Tibial artery (tissue), 4 donors: Measurements from ENCODE around the gene EML3.
A peak's percentile ranks its signal among the peaks of the same experiment; 100 is the strongest.

Source experiments
- DNase-seq, 2 donors: peaks; one replicate each; pipeline ENCODE4 v3.0.0-alpha.2; 2019
- H3K27ac ChIP-seq, 2 donors: fragments of 200-600 bp; sonication (generic) in 1 of 2; 1 replicate in 1 of 2; 2 replicates in 1 of 2; pipeline ENCODE4 v1.5.1; 2018 to 2019; ENCODE audit warnings: mild to moderate bottlenecking in 1 of 2
- H3K27me3 ChIP-seq, 2 donors: fragments of 200-600 bp; sonication (generic) in 1 of 2; one replicate each; pipeline versions ENCODE4 v1.5.1 to v1.6.0; 2016 to 2019
- H3K36me3 ChIP-seq, 3 donors: fragments of 200-600 bp; sonication (generic) in 2 of 3; one replicate each; pipeline ENCODE4 v1.5.1; 2016 to 2019; ENCODE audit warnings: mild to moderate bottlenecking in 2 of 3
- H3K4me1 ChIP-seq, 4 donors: fragments of 200-600 bp; sonication (generic) in 2 of 4; 1 replicate in 3 of 4; 2 replicates in 1 of 4; pipeline ENCODE4 v1.5.1; 2016 to 2019
- H3K4me3 ChIP-seq, 2 donors: fragments of 200-600 bp; sonication (generic) in 1 of 2; 1 replicate in 1 of 2; 2 replicates in 1 of 2; pipeline ENCODE4 v1.5.1; 2018 to 2019; ENCODE audit warnings: mild to moderate bottlenecking in 2 of 2
- H3K9me3 ChIP-seq, 3 donors: fragments of 200-600 bp; sonication (generic) in 1 of 3; one replicate each; pipeline ENCODE4 v1.5.1; 2016 to 2019
- CTCF ChIP-seq, 2 experiments: fragments of 200-600 bp in 1 of 2; fragments of 450-650 bp in 1 of 2; IDR thresholded peaks; one replicate each; pipeline ENCODE4 v1.5.1; 2017 to 2019; ENCODE audit warnings: antibody characterized with exemption in 2 of 2, mild to moderate bottlenecking in 1 of 2, moderate library complexity in 1 of 2
- intact Hi-C: fragments of 100-400 bp; cut with DNase I; formaldehyde crosslinking; loops from one replicate; pipeline ENCODE4 v1.15.0; 2023; ENCODE audit warnings: low total_unique reads

Gene EML3

GRCh38 chr11:62556108-62556874 lies 56.3 kb downstream of the EML3 start:
- TF ChIP-seq CTCF (IDR thresholded peaks at IDR 0.05): no peak
- peak; percentile 97 for DNase-seq

GRCh38 chr11:62555464-62556107 lies 57.0 kb downstream of the EML3 start:
- intact Hi-C loops: no loop called here
- peak overlapping the region; percentile 90 to 98 for H3K27ac ChIP-seq
- peak; percentile 63 to 77 for DNase-seq
- peak overlapping the region in 1 of 2 donors; percentile 9 for H3K4me3 ChIP-seq
- TF ChIP-seq CTCF (IDR thresholded peaks at IDR 0.05): no peak
- peaks cover 13 to 31% (median 15%) of the 10 kb centered on the region in 3 donors for H3K36me3 ChIP-seq
- peaks cover 0 to 81% (median 70%) of the 10 kb centered on the region in 4 donors for H3K4me1 ChIP-seq
- no peaks in the 10 kb centered on the region for H3K27me3 ChIP-seq
- H3K9me3 ChIP-seq: no peaks in the 10 kb centered on the region

More at GRCh38 chr11:62556108-62556874, 56.3 kb downstream of the EML3 start:
- intact Hi-C loops: no loop called here
- no peaks in the 10 kb centered on the region for H3K9me3 ChIP-seq
- peaks cover 13 to 31% (median 15%) of the 10 kb centered on the region in 3 donors for H3K36me3 ChIP-seq
- peak overlapping the region; percentile 9 to 15 for H3K4me3 ChIP-seq
- peak overlapping the region; percentile 90 to 98 for H3K27ac ChIP-seq
- H3K4me1 ChIP-seq: peaks cover 4 to 80% (median 71%) of the 10 kb centered on the region in 4 donors
- no peaks in the 10 kb centered on the region for H3K27me3 ChIP-seq

GRCh38 chr11:62554387-62555167 lies 58.0 kb downstream of the EML3 start:
- intact Hi-C loops: no loop called here
- no peak for TF ChIP-seq CTCF (IDR thresholded peaks at IDR 0.05)
- Histone ChIP-seq H3K4me1 (peaks cover 0 to 80% (median 67%) of the 10 kb centered on the region in 4 donors), H3K9me3 (no peaks in the 10 kb centered on the region), H3K36me3 (peaks cover 5 to 21% (median 11%) of the 10 kb centered on the region in 3 donors), H3K4me3 (no peak overlapping the region), H3K27me3 (no peaks in the 10 kb centered on the region), H3K27ac (peak overlapping the region; percentile 90 to 98)
- peak; percentile 56 to 72 for DNase-seq

GRCh38 chr11:62553839-62554361 lies 58.7 kb downstream of the EML3 start:
- peaks cover 0 to 85% (median 73%) of the 10 kb centered on the region in 4 donors for H3K4me1 ChIP-seq
- H3K27ac ChIP-seq: peak overlapping the region; percentile 90 to 98
- H3K9me3 ChIP-seq: no peaks in the 10 kb centered on the region
- no peaks in the 10 kb centered on the region for H3K27me3 ChIP-seq
- no peak for DNase-seq
- TF ChIP-seq CTCF (IDR thresholded peaks at IDR 0.05): no peak
- intact Hi-C loops: no loop called here
- peak overlapping the region in 1 of 2 donors; percentile 48 for H3K4me3 ChIP-seq
- H3K36me3 ChIP-seq: peaks cover 0 to 14% (median 4%) of the 10 kb centered on the region in 3 donors
